Measurements from ENCODE around the gene ANO6.
"Not testable (repeated sequence)": the region's sequence is repeated elsewhere in the genome, so short reads cannot be mapped to it uniquely, and the experiment has no call there.

Gene ANO6, protein sequence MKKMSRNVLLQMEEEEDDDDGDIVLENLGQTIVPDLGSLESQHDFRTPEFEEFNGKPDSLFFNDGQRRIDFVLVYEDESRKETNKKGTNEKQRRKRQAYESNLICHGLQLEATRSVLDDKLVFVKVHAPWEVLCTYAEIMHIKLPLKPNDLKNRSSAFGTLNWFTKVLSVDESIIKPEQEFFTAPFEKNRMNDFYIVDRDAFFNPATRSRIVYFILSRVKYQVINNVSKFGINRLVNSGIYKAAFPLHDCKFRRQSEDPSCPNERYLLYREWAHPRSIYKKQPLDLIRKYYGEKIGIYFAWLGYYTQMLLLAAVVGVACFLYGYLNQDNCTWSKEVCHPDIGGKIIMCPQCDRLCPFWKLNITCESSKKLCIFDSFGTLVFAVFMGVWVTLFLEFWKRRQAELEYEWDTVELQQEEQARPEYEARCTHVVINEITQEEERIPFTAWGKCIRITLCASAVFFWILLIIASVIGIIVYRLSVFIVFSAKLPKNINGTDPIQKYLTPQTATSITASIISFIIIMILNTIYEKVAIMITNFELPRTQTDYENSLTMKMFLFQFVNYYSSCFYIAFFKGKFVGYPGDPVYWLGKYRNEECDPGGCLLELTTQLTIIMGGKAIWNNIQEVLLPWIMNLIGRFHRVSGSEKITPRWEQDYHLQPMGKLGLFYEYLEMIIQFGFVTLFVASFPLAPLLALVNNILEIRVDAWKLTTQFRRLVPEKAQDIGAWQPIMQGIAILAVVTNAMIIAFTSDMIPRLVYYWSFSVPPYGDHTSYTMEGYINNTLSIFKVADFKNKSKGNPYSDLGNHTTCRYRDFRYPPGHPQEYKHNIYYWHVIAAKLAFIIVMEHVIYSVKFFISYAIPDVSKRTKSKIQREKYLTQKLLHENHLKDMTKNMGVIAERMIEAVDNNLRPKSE

DNA sequence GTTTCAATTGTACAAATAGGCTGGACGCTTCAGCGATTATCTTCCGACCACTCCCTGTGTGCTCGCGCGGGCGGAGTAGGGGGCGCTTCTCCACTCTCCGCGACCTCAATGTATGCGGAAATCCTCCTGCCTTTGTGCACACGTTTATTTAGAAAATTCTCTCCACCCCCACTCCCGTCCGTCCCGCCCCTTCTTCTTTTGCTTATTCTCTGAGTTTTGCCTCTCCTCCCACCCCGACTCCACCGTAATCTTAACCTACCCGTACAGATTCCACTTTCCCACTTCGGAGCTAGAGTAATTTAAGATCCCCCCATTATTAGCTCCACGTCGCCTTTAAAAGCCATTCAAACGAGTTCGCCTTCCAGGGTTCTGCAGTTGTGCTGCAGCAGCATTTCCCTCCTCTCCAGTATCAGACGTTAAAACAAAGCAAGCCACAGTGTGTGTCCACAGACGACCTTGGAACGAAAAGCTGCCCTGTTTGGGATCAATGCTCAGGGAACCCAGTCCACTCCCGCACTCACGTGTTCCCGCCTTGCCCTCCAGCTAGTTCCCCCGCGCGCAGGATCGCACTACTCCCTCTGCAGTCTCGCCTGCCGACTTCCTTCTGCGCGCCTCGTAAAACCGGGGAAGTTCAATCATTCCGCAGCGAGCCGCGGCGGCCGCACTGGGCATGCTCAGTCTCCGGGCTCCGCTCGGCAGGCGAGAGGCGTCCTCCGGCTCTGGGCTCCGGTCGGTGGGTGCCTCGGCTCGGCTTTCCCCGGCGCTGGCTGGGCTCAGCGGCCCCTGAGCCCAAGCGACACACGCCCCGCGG is at the start of gene ANO6:
ANO6 (plus strand) TSS at position 677 of the 811 bp plus-strand sequence. CDS start 227 bp downstream, outside the sequence.
- DNase-seq (ENCODE audit: low spot score): peak; percentile 86

DNA sequence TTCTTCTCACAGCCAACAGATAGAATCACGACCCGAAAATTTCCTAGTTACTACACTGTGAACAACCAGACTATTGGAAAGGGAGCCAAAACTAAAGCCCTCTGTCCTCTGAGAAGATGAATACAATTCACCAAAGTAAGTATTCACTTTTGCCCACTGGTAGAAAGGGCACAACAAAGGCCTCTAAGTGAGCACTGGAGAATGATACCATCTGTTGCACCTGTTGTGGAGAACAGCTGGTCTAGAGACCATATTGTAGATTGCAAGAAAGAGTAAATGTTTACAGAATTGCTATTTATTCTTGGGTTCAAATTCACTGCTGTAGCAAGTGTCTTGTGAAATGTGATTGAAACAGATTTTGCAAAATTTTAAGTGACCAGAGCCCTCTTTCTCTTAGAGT is 46.9 kb upstream of the ANO6 start:
- no peak for DNase-seq (ENCODE audit: low spot score)

DNA sequence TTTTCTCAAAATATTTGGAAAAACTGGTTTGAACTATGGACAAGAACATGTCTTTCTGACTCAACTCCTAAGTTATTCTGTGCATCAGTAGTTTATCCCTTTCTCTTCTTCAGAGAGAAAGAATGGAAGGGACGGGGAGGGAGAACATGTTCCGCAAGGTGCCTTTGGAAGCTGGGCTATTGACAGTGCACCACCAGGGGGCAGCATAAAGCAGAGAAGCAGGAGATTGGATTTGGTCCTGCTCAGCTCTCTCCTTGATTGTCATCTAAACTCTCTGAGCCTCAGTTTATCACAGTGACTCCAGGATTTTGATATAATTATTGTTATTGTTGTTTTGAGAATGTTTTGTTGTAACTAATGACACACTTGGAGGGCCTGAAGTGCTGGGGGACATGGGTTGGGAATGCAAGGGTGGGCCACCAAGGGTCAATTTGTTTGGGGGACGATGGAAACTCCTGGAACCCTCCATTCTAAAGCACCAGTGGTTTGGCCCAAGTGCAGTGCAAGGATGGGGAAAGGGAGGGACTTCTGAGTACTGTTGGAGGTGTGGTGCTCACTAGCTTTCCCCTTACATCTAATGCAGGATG is 45.3 kb upstream of the ANO6 start:
- DNase-seq (ENCODE audit: low spot score): peak; percentile 80

DNA sequence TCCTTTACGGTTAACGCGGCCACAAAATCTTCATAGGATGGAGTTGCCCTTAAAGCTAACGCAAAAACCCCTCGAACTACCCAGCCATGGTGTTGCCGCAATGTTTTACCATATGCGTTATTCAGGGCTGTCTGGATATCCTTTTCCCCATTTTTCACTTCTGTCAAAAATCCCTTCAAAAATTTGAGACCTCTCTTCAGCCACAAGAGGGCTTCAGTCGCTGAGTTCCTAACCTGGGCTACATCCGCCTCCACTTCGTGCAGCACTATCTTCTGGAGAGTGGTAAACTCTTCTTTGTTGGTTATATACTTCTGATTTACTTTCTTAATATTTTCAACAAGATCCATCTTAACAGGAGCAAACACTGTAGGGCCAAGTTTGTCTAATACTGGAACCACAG is 42.6 kb upstream of the ANO6 start:
- DNase-seq (ENCODE audit: low spot score): not testable (repeated sequence)

DNA sequence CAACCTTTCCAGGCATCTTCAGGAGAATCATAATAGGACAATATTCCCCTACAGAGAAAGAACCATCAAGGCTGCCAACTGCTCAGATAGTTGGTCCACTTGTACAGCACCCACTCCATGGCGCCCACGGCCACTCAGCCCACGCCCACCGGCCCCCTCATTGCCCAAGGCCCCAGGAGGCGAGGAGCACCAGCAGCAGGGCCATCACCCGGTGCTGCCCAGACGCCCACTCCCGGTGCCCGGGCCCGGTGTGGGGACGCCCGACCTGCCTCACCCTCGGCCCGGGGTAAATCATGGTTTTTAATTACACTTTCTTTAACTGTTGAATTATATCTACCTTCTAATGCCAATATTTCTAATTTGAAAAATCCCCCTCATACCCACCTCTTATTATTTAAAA is 41.3 kb upstream of the ANO6 start:
- no peak for DNase-seq (ENCODE audit: low spot score)

DNA sequence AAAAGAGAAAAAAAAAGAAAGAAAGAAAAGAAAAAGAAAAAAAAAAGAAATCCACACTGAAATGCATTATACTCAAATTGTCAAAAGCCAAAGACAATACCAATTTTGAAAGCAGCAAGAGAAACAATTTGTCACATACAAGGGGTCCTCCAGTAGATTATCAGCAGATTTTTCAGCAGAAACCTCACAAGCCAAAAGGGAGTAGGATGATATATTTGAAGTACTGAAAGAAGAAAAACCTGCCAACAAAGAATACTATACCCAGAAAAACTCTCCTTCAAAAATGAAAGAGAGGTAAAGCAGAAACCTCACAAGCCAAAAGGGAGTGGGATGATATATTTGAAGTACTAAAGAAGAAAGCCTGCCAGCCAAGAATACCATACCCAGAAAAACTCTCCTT is 37.1 kb upstream of the ANO6 start:
- no peak for DNase-seq (ENCODE audit: low spot score)

DNA sequence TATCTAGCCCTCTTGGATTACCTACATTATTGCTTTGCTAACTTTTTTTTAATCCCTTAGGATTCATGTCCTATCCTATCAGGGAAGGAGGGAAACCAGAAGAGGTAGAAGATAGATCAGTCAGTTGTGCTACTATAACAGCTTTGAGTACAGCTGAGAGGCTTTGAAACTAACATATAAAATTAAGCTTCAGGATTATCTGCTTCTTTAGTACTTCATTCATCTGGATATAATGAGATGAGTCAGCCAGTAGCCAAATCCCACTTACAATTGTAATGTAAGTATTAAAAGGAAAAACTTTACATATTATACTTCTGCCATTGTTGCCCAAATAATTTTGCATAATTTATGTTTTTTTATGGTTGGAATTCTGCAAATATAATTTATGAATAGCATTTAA is 33.4 kb upstream of the ANO6 start:
- peak; percentile 29 for DNase-seq (ENCODE audit: low spot score)

DNA sequence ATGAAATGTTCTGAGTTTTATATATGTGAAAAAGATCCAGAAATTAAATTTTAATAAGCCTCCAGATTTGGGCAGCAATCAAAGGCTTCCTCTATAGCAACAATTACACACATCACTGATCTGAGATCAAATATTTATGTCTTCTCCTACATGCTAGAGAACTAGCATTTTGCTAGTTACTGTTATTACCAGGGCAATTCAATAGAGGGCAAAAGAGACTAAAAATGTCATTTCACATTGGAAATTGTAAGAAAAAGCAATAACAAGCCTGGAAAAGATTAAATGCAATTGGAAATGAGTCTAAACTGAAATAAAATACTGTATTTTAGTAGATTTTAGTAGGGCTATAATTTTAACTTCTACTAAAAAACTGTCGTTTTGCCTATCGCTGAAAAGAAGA is 32.6 kb upstream of the ANO6 start:
- DNase-seq (ENCODE audit: low spot score): no peak

DNA sequence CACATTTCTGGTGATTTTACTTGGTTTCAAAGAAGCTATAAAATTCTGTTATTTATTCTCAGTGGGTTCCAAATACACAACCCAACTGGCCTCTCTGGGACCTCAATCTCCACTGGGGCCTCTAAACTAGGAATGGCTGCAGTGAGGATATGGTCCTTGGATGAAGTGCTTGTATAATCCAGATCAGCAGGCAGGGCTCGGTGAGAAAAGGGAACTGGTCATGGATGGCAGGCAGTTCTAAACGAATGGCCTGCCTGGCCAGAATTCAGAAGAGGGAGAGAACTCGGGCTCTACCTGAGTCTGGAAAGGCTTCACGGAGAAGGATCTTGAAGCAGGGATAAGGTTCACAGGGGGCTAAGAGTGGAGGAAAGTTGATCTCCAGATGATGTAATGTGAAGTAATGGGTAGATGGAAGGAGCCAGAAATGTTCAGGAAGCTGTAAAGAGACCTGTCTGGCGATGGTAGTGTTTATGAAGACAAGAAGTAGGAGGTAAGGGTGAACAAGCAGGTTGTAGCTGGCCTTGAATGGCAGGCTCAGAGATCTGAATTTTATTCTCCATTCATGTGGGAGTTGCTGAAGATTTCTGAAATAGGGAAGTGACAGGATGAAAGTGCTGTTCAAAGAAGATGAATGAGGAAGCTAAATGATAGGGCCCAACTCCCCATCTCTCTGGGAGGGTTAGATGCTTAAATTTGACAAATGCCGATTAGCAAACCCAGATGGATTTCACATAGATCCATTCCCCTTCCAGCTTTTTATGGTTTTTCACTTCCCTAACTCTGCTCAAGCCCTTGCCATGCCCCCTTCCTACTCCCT is 31.5 kb upstream of the ANO6 start:
- DNase-seq (ENCODE audit: low spot score): no peak

DNA sequence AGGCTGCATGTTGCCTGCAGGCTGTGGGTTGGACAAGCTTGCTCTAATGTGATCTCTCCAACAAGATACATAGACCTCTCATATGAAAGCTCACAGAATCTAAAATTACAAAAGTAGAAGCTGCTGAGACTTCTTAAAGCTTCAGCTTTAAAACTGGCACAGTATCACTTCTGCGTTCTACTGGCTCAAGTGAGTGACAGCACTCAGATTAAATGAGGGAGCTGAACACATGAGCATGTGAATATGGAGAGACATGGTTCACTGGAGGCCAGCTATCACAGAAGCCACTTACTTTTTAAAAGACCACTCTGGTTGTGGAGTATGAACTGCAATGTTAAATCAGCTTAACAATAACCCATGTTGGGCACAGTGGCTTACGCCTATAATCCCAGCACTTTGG is 29.1 kb upstream of the ANO6 start:
- DNase-seq (ENCODE audit: low spot score): no peak

DNA sequence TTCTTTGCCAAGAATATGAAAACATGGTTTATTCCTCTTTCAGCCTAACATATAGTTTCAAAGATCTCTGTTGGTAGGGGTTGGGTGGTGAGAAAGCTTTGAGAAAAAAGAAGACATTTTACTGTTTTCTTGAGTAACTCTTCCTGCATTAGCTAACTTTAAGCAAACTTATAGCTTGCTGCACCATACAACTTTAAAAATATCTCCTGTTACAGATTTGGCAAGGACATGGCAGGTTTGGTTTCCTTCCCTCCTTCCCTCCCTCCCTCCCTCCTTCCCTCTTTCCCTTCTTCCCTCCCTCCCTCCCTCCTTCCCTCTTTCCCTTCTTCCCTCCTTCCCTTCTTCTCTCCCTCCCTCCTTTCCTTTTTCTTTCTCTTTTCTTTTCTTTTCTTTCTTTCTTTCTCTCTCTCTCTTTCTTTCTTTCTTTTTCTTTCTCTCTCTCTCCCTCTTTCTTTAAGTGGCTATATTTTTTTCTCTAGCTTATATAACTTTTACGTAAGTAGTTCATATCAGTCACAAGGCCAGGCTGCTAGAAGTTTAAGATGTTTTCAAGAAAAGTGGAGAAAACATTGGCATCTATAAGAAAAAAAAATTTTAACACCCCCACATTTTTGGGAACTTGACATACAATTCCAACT is 26.0 kb upstream of the ANO6 start:
- DNase-seq (ENCODE audit: low spot score): no peak

DNA sequence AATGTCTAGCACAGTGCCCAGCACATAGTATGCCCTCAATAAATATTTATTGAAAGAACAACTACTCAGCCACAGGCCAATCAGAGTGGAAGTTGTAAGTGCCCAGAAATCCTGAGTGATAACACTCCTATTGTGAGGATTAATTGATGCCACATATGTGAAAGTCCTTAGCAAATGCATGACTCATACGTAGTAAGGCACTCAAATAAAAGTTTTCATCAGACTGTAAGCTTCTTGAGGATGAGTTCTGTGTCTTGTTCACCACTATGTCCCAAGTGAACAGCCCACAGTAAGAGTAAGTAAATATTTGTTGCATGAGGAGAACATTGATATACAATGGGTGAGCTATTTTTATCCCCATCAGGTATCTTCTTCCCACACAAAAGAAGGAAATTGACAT is 24.7 kb upstream of the ANO6 start:
- no peak for DNase-seq (ENCODE audit: low spot score)

DNA sequence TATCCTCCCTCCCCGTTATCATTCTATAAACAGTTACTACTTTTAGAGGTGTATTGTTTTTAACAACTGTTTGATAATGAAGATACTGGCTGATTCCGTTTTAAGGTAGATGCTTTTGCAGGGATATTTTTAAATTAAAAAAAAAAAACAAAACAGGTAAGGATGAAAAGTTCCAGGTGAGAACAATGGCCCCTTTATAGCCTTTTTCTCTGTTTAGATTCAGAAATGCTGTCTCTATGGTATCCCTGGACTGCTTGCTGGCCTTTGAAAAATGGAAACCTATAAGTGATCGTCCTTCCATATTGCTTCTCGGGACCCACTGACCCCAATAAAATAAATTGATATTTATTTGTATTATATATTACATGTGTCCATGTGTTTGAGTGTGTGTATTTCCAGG is 23.2 kb upstream of the ANO6 start:
- DNase-seq (ENCODE audit: low spot score): no peak

DNA sequence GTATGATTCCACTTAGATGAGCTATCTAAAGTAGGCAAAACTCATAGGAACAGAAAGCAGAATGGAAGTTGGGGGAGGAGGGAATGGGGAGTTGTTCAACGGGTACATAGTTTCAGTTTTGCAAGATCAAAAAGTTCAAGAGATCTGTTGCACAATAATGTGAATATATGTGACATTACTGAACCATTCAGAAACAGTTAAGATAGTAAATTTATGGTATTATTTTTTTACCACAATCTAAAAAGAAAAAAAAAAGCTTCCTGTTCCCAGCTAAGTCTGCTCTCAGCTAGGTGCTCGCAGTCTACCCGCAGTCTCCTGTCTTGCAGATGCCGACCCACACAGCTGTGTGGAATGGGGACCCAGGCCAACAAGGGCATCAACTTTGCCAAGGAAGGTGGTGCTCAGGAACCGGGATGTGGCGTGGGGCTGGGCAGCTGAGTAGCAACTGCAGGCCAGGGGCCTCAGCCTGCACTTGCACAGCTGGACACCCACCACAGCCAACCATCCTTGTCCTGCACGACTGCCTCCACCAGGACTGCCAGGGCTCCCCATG is 15.3 kb upstream of the ANO6 start:
- DNase-seq (ENCODE audit: low spot score): no peak

DNA sequence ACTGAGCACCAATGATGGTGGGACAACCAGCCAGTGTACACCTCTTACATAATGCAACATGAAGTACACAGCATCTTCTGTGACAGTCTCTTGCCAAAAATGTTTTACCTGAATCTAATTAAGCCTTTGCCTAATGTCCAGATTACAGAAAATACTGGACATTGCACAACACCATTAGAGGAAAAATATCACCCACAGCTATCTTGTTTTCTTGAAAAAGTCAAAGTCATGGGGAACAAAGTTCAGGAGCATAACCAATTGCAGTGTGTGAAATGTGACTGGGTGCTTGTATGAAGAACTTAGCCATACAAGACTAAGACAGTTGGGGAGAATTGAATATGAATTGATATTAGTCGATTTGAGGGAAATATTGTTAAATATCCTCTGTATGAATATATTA is 12.1 kb upstream of the ANO6 start:
- DNase-seq (ENCODE audit: low spot score): no peak

DNA sequence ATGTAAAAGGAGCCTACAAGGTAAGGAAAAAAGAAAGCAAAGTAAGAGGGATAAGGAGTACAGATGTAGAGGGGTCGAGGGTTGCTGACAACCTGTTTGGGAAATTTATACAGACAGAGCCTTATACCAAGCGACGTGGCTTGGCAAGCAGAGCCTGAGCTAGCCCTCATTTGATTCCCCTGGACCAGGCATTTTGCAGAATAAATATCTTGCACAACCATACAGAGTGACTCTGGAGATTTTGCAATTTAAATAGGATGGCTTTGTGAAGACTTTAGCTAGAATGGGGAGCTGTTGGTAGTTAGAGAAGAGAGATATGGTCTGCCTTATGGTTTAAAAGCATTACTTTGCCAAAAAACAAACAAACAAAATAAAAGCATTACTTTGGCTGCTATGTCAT is 11.1 kb upstream of the ANO6 start:
- no peak for DNase-seq (ENCODE audit: low spot score)

DNA sequence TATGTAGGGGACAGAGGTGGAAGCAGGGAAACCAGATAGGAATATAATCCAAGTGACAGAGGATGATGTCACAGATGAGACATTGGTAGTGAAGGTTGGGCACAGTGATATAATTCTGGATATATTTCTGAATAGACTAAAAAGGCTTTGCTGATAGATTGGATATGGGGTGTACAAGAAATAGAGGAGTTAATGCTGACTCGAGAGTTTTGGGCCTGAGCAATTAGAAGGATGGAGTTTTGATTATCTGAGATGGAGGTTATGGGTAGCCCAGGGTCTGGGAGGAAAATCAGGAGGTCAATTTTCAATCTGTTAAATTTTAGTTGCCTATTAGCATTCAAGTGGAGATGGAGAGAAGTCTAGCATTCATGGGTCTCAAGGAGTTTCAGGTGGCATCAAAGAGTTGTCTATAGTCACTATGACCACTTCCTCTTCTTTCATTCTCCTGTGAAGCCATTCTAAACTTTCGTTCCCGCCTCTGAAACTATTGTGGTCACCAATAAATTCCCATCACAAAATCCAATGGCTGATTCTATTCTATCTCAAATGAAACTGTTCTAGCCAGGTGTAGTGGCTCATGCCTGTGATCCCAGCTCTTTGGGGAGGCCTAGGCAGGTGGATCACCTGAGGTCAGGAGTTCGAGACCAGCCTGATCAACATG is 10.6 kb upstream of the ANO6 start:
- no peak for DNase-seq (ENCODE audit: low spot score)

DNA sequence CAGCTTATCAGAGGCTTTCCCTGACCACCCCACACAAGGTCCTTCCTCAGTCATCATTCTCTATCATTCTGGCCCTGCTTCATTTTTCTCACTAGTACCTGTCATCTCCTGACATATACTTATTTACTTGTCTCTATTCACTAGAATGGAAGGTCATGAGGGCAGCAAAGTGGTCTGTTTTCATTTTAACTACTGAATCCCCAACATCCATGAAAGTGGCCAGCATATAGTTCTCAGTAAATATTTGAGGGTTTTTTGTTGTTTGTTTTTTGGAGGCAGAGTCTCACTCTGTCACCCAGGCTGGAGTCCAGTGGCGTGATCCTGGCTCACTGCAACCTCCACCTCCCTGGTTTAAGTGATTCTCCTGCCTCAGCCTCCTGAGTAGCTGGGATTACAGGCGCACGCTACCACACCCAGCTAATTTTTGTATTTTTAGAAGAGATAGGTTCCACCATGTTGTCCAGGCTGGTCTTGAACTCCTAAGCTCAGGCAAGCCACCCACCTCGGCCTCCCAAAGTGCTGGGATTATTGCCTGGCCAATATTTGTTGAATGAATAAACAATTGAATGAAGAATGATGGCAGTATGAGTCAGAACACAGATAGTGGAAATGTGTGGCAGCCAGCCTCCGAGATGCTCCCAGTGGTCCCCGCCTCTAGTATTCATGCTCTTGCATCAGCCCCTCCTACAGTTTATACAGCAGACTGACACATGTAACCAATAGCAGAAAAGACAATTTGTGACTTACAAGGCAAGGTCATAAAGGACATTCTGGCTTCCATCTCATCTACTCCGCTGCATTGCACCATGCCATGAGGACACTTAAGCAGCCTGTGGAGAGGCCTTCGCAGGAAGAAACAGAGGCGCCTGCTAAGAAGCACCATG is 7.0 kb upstream of the ANO6 start:
- DNase-seq (ENCODE audit: low spot score): no peak

DNA sequence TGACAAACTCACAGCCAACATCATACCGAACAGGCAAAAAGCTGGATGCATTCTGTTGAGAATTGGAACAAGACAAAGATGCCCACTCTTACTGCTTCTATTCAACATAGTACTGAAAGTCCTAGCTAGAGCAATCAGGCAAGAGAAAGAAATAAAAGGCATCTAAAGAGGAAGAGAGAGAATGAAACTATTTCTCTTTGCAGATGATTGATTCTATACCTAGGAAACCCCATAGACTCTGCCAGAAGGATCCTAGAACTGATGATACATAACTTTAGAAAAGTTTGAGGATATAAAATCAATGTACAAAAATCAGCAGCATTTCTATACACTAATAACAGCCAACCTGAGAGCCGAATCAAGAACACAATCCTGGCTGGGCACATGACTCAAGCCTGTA is 6.1 kb upstream of the ANO6 start:
- DNase-seq (ENCODE audit: low spot score): no peak
